ENCODE data around the gene UBAP1.
"Not testable (repeated sequence)": the region's sequence is repeated elsewhere in the genome, so short reads cannot be mapped to it uniquely, and the experiment has no call there.

Gene UBAP1

GRCh38 chr9:34226144-34226760, 47.4 kb downstream of the UBAP1 start:
- not testable (repeated sequence) for DNase-seq (ENCODE audit: low read depth)

DNA sequence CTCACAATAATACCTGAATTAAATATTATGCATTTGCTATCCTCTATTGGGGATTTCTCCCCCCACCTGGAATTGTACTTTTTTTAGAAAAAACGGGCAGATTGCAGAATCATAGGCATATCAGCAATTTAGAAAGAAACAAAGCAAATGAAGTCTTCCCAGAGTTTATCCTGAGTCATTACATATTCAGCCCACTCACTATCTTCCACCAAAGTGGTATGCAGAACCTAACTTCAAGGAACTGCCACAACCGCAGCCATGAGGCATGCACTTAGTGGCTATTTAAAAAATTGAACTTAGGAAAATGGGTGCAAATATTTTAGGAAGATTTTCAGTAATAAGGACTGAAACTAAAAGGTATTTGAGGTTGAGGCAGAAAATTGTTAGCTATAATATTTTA, 48.6 kb downstream of the UBAP1 start:
- no peak for DNase-seq (ENCODE audit: low read depth)

DNA sequence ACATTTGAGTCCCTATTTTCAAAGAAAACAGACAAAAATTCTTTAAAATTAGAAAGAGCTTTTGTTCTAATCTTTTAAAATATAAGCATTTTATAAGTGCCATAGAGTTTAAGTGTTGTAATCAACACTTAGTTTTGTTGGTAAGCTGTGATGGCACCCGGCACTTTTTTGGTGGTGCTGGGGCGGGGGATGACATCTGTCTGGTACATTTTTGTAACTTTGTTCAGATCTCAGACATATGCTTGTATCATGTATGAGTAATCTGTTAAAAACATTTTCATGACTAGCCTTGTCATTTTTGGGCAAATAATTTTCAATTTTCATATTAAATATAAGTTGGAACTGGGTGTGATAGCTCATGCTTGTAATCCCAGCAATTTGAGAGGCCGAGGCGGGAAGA, 51.7 kb downstream of the UBAP1 start:
- DNase-seq (ENCODE audit: low read depth) = no peak

DNA sequence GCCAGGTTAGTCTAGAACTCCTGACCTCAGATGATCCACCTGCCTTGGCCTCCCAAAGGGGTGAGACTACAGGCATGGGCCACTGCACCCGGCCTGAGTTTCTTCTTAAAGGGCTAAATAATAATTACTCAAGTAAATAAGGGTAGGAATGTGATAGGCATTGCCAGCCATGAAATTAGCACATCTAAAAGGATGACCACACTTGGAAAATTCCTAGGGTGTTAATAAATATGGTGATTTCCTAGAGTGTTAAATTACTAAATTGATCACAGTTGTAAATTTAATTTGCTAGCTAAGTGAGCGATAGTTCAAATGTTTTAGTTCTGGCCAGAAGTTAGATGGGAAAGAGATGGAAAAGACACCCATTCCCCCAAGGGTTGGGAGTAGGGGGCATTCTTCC, 53.4 kb downstream of the UBAP1 start:
- no peak for DNase-seq (ENCODE audit: low read depth)

DNA sequence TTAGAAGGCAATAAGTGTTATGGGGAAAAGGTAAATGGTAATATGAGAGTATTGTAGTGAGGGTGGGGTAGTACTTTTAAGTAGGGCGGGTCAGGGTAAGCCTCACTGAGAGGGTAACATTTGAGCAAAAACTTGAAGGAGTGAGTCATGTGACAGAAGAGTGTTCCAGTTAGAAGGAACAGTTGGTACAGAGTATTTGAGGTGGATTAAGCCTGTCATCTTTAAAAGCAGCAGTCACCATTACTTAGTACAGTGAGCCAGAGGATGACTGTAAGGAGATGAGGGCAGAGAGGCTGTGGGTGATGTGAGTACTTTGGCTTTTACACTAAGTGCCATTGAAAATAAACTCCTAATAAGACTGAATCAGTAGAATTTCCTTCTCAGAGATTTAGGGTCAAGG, 54.8 kb downstream of the UBAP1 start:
- DNase-seq (ENCODE audit: low read depth) = no peak

DNA sequence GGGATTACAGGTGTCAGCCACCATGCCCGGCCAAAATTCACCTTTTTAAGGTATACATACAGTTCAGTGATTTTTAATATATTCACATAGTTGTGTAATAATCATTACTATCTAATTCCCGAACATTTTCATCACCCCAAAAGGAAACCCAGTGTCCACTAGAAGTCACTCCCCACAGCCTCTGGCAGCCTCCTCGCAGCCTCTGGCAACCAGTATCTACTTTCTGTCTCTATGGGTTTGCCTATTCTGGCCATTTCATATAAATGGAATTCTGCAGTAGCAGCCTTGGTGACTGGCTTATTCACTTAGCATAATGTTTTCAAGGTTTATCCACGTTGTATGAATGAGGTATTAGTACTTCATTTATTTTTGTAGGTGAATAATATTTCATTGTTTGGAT, 59.0 kb downstream of the UBAP1 start:
- no peak for DNase-seq (ENCODE audit: low read depth)

DNA sequence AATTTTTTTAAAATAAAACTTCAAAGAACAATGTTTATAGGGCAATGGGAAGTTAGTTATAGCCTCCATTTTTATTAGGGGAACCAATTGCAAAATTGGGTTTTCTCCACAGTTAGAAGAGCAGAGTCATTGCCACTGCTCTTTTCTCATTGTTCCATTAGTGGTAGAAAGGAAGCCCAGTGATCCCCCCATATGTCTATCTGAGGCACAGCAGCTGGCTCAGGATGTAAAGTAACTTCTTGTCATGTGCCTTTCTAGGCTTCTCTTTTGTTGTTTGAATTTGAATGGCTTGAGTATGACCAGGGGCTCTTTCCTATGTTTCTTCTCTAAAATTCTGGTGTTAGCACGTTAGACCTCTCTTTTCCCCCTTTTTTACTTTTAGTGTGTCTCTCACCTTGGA, 61.2 kb downstream of the UBAP1 start:
- no peak for DNase-seq (ENCODE audit: low read depth)

DNA sequence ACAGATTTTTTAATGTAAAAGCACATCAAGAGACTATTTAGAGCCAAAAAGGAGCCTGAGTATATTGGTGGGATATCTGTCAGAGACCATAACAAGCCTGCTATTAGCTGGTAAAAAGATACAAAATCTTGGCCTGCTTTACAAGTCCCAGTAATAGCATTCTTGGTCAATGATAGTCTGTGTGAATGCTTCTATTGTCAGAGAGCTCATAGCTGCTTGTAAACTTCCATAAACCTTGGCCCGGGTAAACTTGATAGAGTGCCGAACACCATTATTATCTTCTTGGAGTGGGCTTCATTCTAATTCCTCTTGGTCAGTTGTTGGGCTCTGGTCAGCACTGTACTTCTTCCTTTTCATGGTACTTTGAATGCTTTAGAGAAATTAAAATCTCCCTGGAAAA, 64.0 kb downstream of the UBAP1 start:
- DNase-seq (ENCODE audit: low read depth) = no peak

- DNase-seq (ENCODE audit: low read depth) = not testable (repeated sequence)
Measured at GRCh38 chr9:34245212-34245611, 66.4 kb downstream of the UBAP1 start.

DNA sequence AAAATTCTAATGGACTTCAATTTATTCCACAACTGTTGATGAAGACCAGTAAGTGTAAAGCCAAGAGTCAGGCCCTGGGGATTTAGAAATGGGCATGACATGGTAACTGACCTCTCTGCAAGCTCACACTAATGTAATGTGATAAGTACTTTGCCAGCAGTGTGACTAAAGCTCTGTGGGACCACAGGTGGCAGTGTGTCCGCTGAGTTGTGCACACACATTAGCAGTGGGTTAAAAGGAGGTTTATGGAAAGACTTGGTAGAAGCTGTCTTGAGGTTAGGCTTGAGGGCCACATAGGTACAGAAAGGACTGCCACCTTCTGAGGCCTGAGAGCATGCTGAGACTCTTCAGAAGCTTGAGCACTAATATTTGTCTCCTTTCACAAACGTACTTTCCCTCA, 67.6 kb downstream of the UBAP1 start:
- DNase-seq (ENCODE audit: low read depth) = no peak

DNA sequence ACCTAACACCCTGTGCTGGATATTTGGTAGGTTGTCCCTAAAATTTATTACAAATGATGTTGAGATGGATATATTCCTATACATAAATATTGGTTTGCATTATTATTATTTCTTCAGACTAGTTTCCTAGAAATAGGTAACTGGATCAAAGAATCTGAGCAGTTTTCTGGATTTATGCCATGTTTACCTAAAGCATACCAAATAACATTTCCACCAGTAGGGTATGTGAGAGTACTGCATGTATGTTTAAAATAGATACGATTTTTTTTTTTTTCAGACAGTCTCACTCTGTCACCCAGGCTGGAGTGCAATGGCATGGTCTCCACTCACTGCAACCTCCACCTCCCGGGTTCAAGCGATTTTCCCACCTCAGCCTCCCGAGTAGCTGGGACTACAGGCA, 68.9 kb downstream of the UBAP1 start:
- not testable (repeated sequence) for DNase-seq (ENCODE audit: low read depth)

DNA sequence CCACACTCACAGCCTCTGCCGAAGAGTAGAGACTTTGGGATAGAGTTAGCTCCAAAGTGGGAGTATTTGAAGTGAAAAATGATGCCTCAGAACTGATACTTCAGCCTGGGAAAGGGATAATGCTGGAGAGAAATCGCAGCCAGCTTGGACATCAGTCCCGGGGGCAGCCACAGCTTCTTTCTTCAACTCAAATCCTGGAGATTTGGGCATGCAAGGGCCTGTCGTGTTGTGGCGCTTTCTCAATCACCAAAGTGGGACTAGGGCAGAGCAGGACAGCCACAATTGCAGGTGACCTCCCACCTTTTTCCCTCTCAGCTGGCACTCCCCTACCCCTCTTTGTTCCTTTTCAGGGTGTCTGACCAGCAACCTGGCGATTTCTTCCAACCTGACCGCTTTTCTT, 70.4 kb downstream of the UBAP1 start:
- DNase-seq (ENCODE audit: low read depth) = no peak

- no peak for DNase-seq (ENCODE audit: low read depth)
Measured at GRCh38 chr9:34250721-34251120, 71.9 kb downstream of the UBAP1 start.

GRCh38 chr9:34252016-34252415, 73.2 kb downstream of the UBAP1 start:
- no peak for DNase-seq (ENCODE audit: low read depth)

GRCh38 chr9:34252670-34253459, 74.0 kb downstream of the UBAP1 start:
- peak; percentile 36 for DNase-seq (ENCODE audit: low read depth)

GRCh38 chr9:34253460-34253837, 74.6 kb downstream of the UBAP1 start:
- peak; percentile 30 for DNase-seq (ENCODE audit: low read depth)

DNA sequence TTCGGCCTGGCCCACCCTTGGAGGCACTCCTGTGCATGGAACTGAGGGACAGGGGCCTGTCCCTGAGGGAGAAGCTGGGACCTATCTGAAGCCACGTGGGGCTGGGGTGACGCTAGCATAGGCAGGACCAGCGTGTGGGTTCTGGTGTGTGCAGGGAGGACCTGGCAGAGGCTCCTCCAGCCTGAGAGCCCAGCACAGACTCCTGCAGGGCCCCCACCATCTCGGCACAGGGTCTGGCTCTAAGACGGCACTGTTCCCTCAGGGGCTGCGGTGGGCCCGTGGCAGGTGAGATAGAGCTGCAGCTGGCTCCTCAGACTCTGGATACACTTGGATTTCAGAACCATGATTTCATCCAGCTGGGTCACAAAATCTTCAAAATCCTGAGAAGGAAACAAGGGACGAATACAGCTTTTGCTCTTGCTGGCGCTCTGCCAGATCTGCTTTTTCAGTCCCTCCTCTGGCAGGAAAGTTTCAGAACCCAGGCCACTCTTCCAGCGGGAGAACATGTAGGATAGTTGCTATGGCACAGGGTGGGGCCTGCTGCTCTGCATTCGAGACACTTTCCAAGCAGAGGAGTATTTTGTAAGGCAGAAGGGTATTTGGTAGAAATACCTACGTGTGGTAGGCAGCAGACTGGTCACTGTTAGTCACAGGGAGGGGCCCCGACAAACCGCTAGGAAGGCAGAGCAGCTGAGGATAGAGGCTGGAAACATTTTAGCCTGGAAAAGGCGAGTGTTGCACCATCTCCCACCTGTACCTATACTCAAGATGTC, 75.5 kb downstream of the UBAP1 start:
- peak; percentile 46 for DNase-seq (ENCODE audit: low read depth)

DNA sequence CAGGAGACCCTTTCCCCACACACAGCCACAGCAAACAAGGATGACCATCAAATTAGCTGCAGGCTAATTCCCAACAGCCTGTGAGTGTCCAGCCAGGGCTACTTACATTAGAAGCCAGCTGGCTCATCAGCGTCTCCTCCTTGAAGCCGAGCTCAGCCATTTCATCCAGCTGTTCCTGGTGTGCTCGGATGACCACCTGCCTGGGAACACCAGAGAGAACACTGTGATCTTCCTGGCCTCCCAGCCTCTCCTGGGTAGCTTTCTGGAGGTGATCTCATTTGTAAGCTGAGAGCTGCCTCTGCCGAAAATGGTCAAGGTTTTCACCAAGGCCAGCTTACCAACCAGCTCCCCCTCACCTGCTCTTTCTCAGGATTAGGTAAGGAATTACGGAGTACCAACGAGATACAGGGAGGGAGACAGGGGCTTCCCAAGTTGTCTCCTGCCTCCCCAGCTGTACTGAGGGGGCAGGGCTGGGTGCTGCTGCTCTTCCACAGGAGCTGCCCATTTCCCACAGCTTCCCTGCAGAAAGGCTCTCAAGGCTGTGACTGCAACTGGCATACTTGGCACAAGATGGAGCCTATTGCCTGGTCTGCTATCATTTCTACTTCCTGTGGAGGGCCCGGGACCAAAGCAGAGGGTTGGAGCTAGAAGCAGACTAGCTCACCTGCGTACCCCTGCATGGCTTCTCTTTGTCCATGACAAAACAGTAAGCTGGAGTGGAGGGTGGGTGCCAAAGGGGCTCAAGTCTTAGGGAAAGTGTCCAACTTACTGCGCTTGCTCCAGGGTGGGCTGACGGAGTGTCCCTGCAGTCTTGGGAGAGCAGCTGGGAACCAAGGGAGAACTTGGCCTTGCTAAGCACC, 76.4 kb downstream of the UBAP1 start:
- no peak for DNase-seq (ENCODE audit: low read depth)

GRCh38 chr9:34256104-34256503, 77.3 kb downstream of the UBAP1 start:
- DNase-seq (ENCODE audit: low read depth) = no peak

GRCh38 chr9:34256987-34257585, 78.2 kb downstream of the UBAP1 start:
- no peak for DNase-seq (ENCODE audit: low read depth)

DNA sequence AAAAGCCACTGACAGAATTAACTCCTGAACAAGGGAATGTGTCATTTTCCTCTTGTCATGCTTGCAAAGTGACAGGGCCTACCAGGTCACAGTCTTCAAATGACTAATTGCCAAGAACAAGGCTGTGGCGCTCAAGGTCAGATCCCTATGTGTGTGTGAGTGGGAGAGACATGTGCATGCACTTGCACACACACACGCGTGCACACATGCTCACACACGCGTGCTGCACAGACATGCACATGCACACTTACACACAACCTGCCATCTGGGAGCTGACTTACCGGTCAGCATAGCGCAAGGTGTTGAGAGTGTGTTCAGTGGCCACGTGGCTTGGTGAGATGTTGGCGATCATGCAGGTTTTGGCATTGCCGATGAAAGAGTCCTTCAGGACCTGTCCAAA, 80.5 kb downstream of the UBAP1 start:
- no peak for DNase-seq (ENCODE audit: low read depth)

GRCh38 chr9:34262971-34263370, 84.1 kb downstream of the UBAP1 start:
- DNase-seq (ENCODE audit: low read depth) = no peak
